PC-3 (cell line): Measurements from ENCODE around the gene TIMM21. TPM values are rescaled to one million over a fixed set of nuclear protein-coding genes. Genes with fewer than 3 reads are reported as not detected.

ENCODE experiments used
- ATAC-seq: fragments of 200-7000 bp; cut with Tn5 transposase; 2 replicates; pipeline ENCODE4 v1.9.1; 2020; ENCODE audit warnings: mild to moderate bottlenecking, moderate library complexity
- BruUV-seq: library from RNA; stranded (reverse); fragments of 400-500 nt; replicated peaks from 2 replicates; lab custom pipeline; 2021; lab: Mats Ljungman, UMichigan
- CTCF ChIA-PET: fragments of 300-600 bp; sonication (Branson Sonifier 250); formaldehyde crosslinking; loops from one replicate; lab custom pipeline; 2022; ENCODE audit warnings: antibody characterized with exemption; lab: Charles Lee
- POLR2A ChIA-PET: fragments of 300-600 bp; sonication (Branson Sonifier 250); formaldehyde crosslinking; loops from one replicate; lab custom pipeline; 2022; ENCODE audit warnings: antibody characterized with exemption; ENCODE audit not compliant: unreplicated experiment; lab: Charles Lee
- DNase-seq: peaks from one replicate; pipeline ENCODE4 v3.0.0-alpha.2; 2015
- H2AFZ ChIP-seq: fragments of 300-600 bp; sonication (generic); 2 replicates; pipeline ENCODE4 v1.6.0; 2016; ENCODE audit warnings: antibody characterized with exemption, low read length
- H3F3A ChIP-seq: fragments of 300-600 bp; sonication (generic); one replicate; pipeline ENCODE4 v1.6.0; 2017; ENCODE audit warnings: antibody characterized with exemption, low read length, control low read depth, mild to moderate bottlenecking; ENCODE audit not compliant: unreplicated experiment
- H3K27ac ChIP-seq: fragments of 300-600 bp; sonication (generic); 2 replicates; pipeline ENCODE4 v1.5.1; 2016; ENCODE audit warnings: mild to moderate bottlenecking, low read length
- H3K27me3 ChIP-seq: fragments of 300-600 bp; sonication (generic); 2 replicates; pipeline ENCODE4 v1.6.1; 2016; ENCODE audit warnings: low read length, mixed read lengths
- H3K36me3 ChIP-seq: fragments of 300-600 bp; sonication (generic); 2 replicates; pipeline ENCODE4 v1.6.1; 2016; ENCODE audit warnings: low read depth, mixed run types, low read length, mixed read lengths
- H3K4me1 ChIP-seq: fragments of 300-600 bp; sonication (generic); 2 replicates; pipeline ENCODE4 v1.5.1; 2016; ENCODE audit warnings: low read length; ENCODE audit not compliant: insufficient read depth
- H3K4me2 ChIP-seq: fragments of 300-600 bp; sonication (generic); 2 replicates; pipeline ENCODE4 v1.6.0; 2016; ENCODE audit warnings: low read length
- H3K4me3 ChIP-seq: fragments of 300-600 bp; sonication (generic); 2 replicates; pipeline ENCODE4 v1.5.1; 2016; ENCODE audit warnings: mild to moderate bottlenecking, low read length, mixed read lengths
- H3K79me2 ChIP-seq: fragments of 300-600 bp; sonication (generic); 2 replicates; pipeline ENCODE4 v1.6.1; 2017; ENCODE audit warnings: low read length, mixed read lengths
- H3K9ac ChIP-seq: fragments of 300-600 bp; sonication (generic); 2 replicates; pipeline ENCODE4 v1.6.0; 2016; ENCODE audit warnings: mild to moderate bottlenecking, low read length
- H3K9me2 ChIP-seq: fragments of 300-600 bp; sonication (generic); replicated peaks from 2 replicates; pipeline ENCODE4 v1.6.1; 2016; ENCODE audit warnings: mixed run types, low read length, mixed read lengths
- H3K9me3 ChIP-seq: fragments of 300-600 bp; sonication (generic); 2 replicates; pipeline ENCODE4 v1.6.1; 2016; ENCODE audit warnings: low read length, mixed read lengths
- H4K20me1 ChIP-seq: fragments of 300-600 bp; sonication (generic); 2 replicates; pipeline ENCODE4 v1.6.1; 2016; ENCODE audit warnings: low read length, mixed read lengths
- CTCF ChIP-seq: fragments of 300-600 bp; sonication (generic); conservative IDR thresholded peaks from 2 replicates; pipeline ENCODE4 v1.5.1; 2017; ENCODE audit warnings: antibody characterized with exemption, low read depth, mild to moderate bottlenecking, low read length
- EZH2 ChIP-seq: fragments of 300-600 bp; sonication (generic); IDR thresholded peaks from one replicate; pipeline ENCODE4 v1.6.1; 2017; ENCODE audit warnings: antibody characterized with exemption, mild to moderate bottlenecking, low read length; ENCODE audit not compliant: unreplicated experiment
- EZH2phosphoT487 ChIP-seq: fragments of 300-600 bp; sonication (generic); IDR thresholded peaks from 2 replicates; pipeline ENCODE4 v1.6.1; 2018; ENCODE audit warnings: mild to moderate bottlenecking, antibody characterized with exemption, low read length, borderline replicate concordance
- intact Hi-C: fragments of 100-400 bp; cut with micrococcal nuclease; formaldehyde crosslinking; loops from 2 replicates; pipeline ENCODE4 v1.9.0; 2023
- total RNA-seq: library from RNA; depleted of rRNA; stranded (reverse); fragments of >200 nt; gene quantifications from 2 replicates; pipeline ENCODE4 v1.2.3, GENCODE V29; 2014

The TIMM21 gene
- total RNA-seq, 1 experiment from 2014 or later = 120 TPM

- peaks cover 24% of the 10 kb centered on the region; the same call in 1 of the 2 replicates for H3K4me1 ChIP-seq
- intact Hi-C loops = no loop called here
- no peak overlapping the region for H2AFZ ChIP-seq
- CTCF ChIA-PET = no interaction called here
- ATAC-seq = peak; percentile 56
- TF ChIP-seq EZH2phosphoT487 (no peak), CTCF (no peak), EZH2 (no peak)
- peak; percentile 31 for DNase-seq
- peaks cover 5% of the 10 kb centered on the region; the same call in 1 of the 2 replicates for H4K20me1 ChIP-seq
- peaks cover 39% of the 10 kb centered on the region for H3K36me3 ChIP-seq
- H3K79me2 ChIP-seq = peaks cover 82% of the 10 kb centered on the region
- no TSS peak for BruUV-seq
- POLR2A ChIA-PET = no interaction called here
- H3K27ac ChIP-seq = peak overlapping the region; percentile 37
- H3K9me3 ChIP-seq = no peaks in the 10 kb centered on the region
- H3K27me3 ChIP-seq = no peaks in the 10 kb centered on the region
- no peak overlapping the region for H3K4me3 ChIP-seq
- H3K9me2 ChIP-seq = no peaks in the 10 kb centered on the region
- H3K9ac ChIP-seq = no peak overlapping the region
- no peaks in the 10 kb centered on the region for H3F3A ChIP-seq
- no peak overlapping the region for H3K4me2 ChIP-seq
Observed at GRCh38 chr18:74153377-74153776, 5.1 kb downstream of the TIMM21 start.

- no peaks in the 10 kb centered on the region for H3F3A ChIP-seq
- no peaks in the 10 kb centered on the region for H3K9me2 ChIP-seq
- no TSS peak for BruUV-seq
- ChIA-PET CTCF (no interaction called here), POLR2A (no interaction called here)
- no peak for TF ChIP-seq EZH2
- no peak for TF ChIP-seq EZH2phosphoT487
- no peak for TF ChIP-seq CTCF
- peak overlapping the region; percentile 36 for H3K27ac ChIP-seq
- peak; percentile 38 for ATAC-seq
- H2AFZ ChIP-seq = no peak overlapping the region
- H3K79me2 ChIP-seq = peaks cover 78% of the 10 kb centered on the region
- no peaks in the 10 kb centered on the region for H3K27me3 ChIP-seq
- no peak overlapping the region for H3K4me2 ChIP-seq
- no peak overlapping the region for H3K4me3 ChIP-seq
- peaks cover 43% of the 10 kb centered on the region for H3K36me3 ChIP-seq
- H3K9ac ChIP-seq = no peak overlapping the region
- intact Hi-C loops = no loop called here
- no peaks in the 10 kb centered on the region for H3K9me3 ChIP-seq
- no peak for DNase-seq
- H4K20me1 ChIP-seq = peaks cover 5% of the 10 kb centered on the region; the same call in 1 of the 2 replicates
- peaks cover 24% of the 10 kb centered on the region; the same call in 1 of the 2 replicates for H3K4me1 ChIP-seq
Observed at GRCh38 chr18:74153793-74154192, 5.5 kb downstream of the TIMM21 start.

- POLR2A ChIA-PET = no interaction called here
Observed at GRCh38 chr18:74154716-74155115, 6.4 kb downstream of the TIMM21 start.

More at GRCh38 chr18:74154716-74155115, 6.4 kb downstream of the TIMM21 start:
- no peak overlapping the region for H3K4me3 ChIP-seq
- no TSS peak for BruUV-seq
- H2AFZ ChIP-seq = no peak overlapping the region
- H3K4me1 ChIP-seq = peaks cover 21% of the 10 kb centered on the region; the same call in 1 of the 2 replicates
- ATAC-seq (no peak), DNase-seq (no peak)
- H3K27me3 ChIP-seq = no peaks in the 10 kb centered on the region
- no peaks in the 10 kb centered on the region for H3K9me2 ChIP-seq
- peaks cover 68% of the 10 kb centered on the region for H3K79me2 ChIP-seq
- CTCF ChIA-PET = no interaction called here
- no peak overlapping the region for H3K4me2 ChIP-seq
- H3K36me3 ChIP-seq = peaks cover 51% of the 10 kb centered on the region
- peak overlapping the region; percentile 28; the same call in 1 of the 2 replicates for H3K9ac ChIP-seq
- TF ChIP-seq EZH2 = no peak
- intact Hi-C loops = no loop called here
- H3K9me3 ChIP-seq = no peaks in the 10 kb centered on the region
- peak overlapping the region; percentile 51 for H3K27ac ChIP-seq
- no peaks in the 10 kb centered on the region for H3F3A ChIP-seq
- peaks cover 5% of the 10 kb centered on the region; the same call in 1 of the 2 replicates for H4K20me1 ChIP-seq
